A673 (cell line): Measurements from ENCODE around the gene CHRM2. TPM values are rescaled to one million over a fixed set of nuclear protein-coding genes. Genes with fewer than 3 reads are reported as not detected.

ENCODE experiments used
- BruUV-seq: library from RNA; stranded (reverse); fragments of 400-500 nt; replicated peaks from 2 replicates; lab custom pipeline; 2021; lab: Mats Ljungman, UMichigan
- CTCF ChIA-PET: fragments of 300-600 bp; sonication (Branson Sonifier 250); formaldehyde crosslinking; loops from one replicate; lab custom pipeline; 2022; ENCODE audit warnings: antibody characterized with exemption; lab: Charles Lee
- POLR2A ChIA-PET: fragments of 300-600 bp; sonication (Branson Sonifier 250); formaldehyde crosslinking; loops from one replicate; lab custom pipeline; 2022; ENCODE audit warnings: antibody characterized with exemption; ENCODE audit not compliant: low non-redundant PET; lab: Charles Lee
- DNase-seq: peaks from one replicate; pipeline ENCODE4 v3.0.0-alpha.2; 2015; ENCODE audit warnings: low spot score
- H3K27ac ChIP-seq: fragments of 200-600 bp; sonication (generic); 2 replicates; pipeline ENCODE4 v1.5.1; 2016; ENCODE audit warnings: mixed run types, low read depth, mild to moderate bottlenecking, mixed read lengths, antibody characterized with exemption, low read length; ENCODE audit not compliant: poor library complexity, severe bottlenecking
- H3K27me3 ChIP-seq: fragments of 200-600 bp; sonication (generic); replicated peaks from 2 replicates; pipeline ENCODE4 v1.6.1; 2017; ENCODE audit warnings: mixed run types, low read depth, mild to moderate bottlenecking, mixed read lengths, antibody characterized with exemption, low read length; ENCODE audit not compliant: insufficient read depth, poor library complexity
- H3K36me3 ChIP-seq: fragments of 200-600 bp; sonication (generic); 2 replicates; pipeline ENCODE4 v1.6.1; 2016; ENCODE audit warnings: mixed run types, mild to moderate bottlenecking, mixed read lengths, antibody characterized with exemption, low read length; ENCODE audit not compliant: insufficient read depth, poor library complexity, severe bottlenecking
- H3K4me1 ChIP-seq: fragments of 200-600 bp; sonication (generic); 2 replicates; pipeline ENCODE4 v1.6.1; 2017; ENCODE audit warnings: mixed run types, mild to moderate bottlenecking, mixed read lengths, antibody characterized with exemption, low read length; ENCODE audit not compliant: insufficient read depth, poor library complexity, severe bottlenecking
- H3K4me3 ChIP-seq: fragments of 200-600 bp; sonication (generic); 2 replicates; pipeline ENCODE4 v1.5.1; 2016; ENCODE audit warnings: low read depth, mixed run types, mild to moderate bottlenecking, mixed read lengths, low read length; ENCODE audit not compliant: poor library complexity, severe bottlenecking
- H3K9me3 ChIP-seq: fragments of 200-600 bp; sonication (generic); 2 replicates; pipeline ENCODE4 v1.6.1; 2016; ENCODE audit warnings: mixed run types, low read depth, mild to moderate bottlenecking, mixed read lengths, antibody characterized with exemption, low read length; ENCODE audit not compliant: poor library complexity, severe bottlenecking
- CTCF ChIP-seq: fragments of 300-800, 200-600 bp; sonication (generic); conservative IDR thresholded peaks from 2 replicates; pipeline ENCODE4 v1.5.1; 2017; ENCODE audit warnings: low read depth, mild to moderate bottlenecking, antibody characterized with exemption, low read length, moderate library complexity, mixed read lengths
- EZH2 ChIP-seq: fragments of 200-600 bp; sonication (generic); IDR thresholded peaks from 2 replicates; pipeline ENCODE4 v1.6.1; 2017; ENCODE audit warnings: borderline replicate concordance, low read depth, mild to moderate bottlenecking, mixed read lengths, antibody characterized with exemption, low read length; ENCODE audit not compliant: poor library complexity, severe bottlenecking
- intact Hi-C: fragments of 100-400 bp; cut with micrococcal nuclease; formaldehyde crosslinking; loops from one replicate; pipeline ENCODE4 v1.10.0; 2022; ENCODE audit not compliant: unreplicated experiment
- total RNA-seq: library from RNA; stranded (reverse); gene quantifications from 2 replicates; pipeline ENCODE4 v1.2.3, GENCODE V29; 2021

CHRM2 gene
- total RNA-seq, 1 experiment from 2014 or later = 4.6 TPM

GRCh38 chr7:136953386-136953785, 84.9 kb downstream of the CHRM2 start:
- intact Hi-C loops = no loop called here
- Histone ChIP-seq H3K9me3 (no peaks in the 10 kb centered on the region), H3K27me3 (no peaks in the 10 kb centered on the region), H3K4me1 (peaks cover 11% of the 10 kb centered on the region), H3K36me3 (no peaks in the 10 kb centered on the region), H3K27ac (no peak overlapping the region), H3K4me3 (no peak overlapping the region)
- CTCF ChIA-PET = no interaction called here
- POLR2A ChIA-PET = no interaction called here
- DNase-seq = no peak
- BruUV-seq = no TSS peak
- no peak for TF ChIP-seq EZH2
- TF ChIP-seq CTCF = no peak

GRCh38 chr7:136956232-136956631, 87.8 kb downstream of the CHRM2 start:
- intact Hi-C loops = no loop called here
- Histone ChIP-seq H3K36me3 (no peaks in the 10 kb centered on the region), H3K4me1 (peaks cover 11% of the 10 kb centered on the region), H3K9me3 (no peaks in the 10 kb centered on the region), H3K27ac (no peak overlapping the region), H3K27me3 (no peaks in the 10 kb centered on the region), H3K4me3 (no peak overlapping the region)
- no peak for DNase-seq
- no peak for TF ChIP-seq EZH2
- TF ChIP-seq CTCF = no peak
- CTCF ChIA-PET = no interaction called here
- no TSS peak for BruUV-seq
- POLR2A ChIA-PET = no interaction called here

- Histone ChIP-seq H3K36me3 (no peaks in the 10 kb centered on the region), H3K27ac (no peak overlapping the region), H3K9me3 (no peaks in the 10 kb centered on the region), H3K4me3 (no peak overlapping the region), H3K27me3 (no peaks in the 10 kb centered on the region), H3K4me1 (peaks cover 11% of the 10 kb centered on the region)
- intact Hi-C loops = no loop called here
- no peak for TF ChIP-seq EZH2
- no peak for TF ChIP-seq CTCF
- CTCF ChIA-PET = no interaction called here
- DNase-seq = peak; percentile 43
- no TSS peak for BruUV-seq
- POLR2A ChIA-PET = no interaction called here
Measured at GRCh38 chr7:136956671-136957070, 88.2 kb downstream of the CHRM2 start.
